HCT116 (cell line): ENCODE results near the gene ADM5. TPM values are rescaled to one million over a fixed set of nuclear protein-coding genes. Genes with fewer than 3 reads are reported as not detected.

Experiments
- ATAC-seq: fragments of 200-7000 bp; cut with Tn5 transposase; 2 replicates; pipeline ENCODE4 v1.9.1; 2020; ENCODE audit warnings: mild to moderate bottlenecking, moderate library complexity
- BruUV-seq: library from RNA; stranded (reverse); fragments of 400-500 nt; replicated peaks from 2 replicates; lab custom pipeline; 2021; lab: Mats Ljungman, UMichigan
- CTCF ChIA-PET: fragments of 300-600 bp; sonication (Branson Sonifier 250); formaldehyde crosslinking; loops from one replicate; lab custom pipeline; 2021; ENCODE audit warnings: antibody characterized with exemption; lab: Charles Lee
- POLR2A ChIA-PET: fragments of 300-600, 350-600 bp; sonication (Branson Sonifier 250); formaldehyde crosslinking; loops from one replicate; lab custom pipeline; 2021; ENCODE audit warnings: antibody characterized with exemption; lab: Charles Lee
- RAD21 ChIA-PET, 2 experiments: fragments of 300-600 bp; sonication (Branson Sonifier 250); formaldehyde crosslinking; loops; one replicate each; lab custom pipeline; 2023; ENCODE audit warnings: low total read pairs in 2 of 2; ENCODE audit not compliant: uncharacterized antibody in 2 of 2, unreplicated experiment in 2 of 2, low non-redundant PET in 1 of 2; lab: Charles Lee
- DNase-seq: peaks from one replicate; pipeline ENCODE4 v3.0.0-alpha.2; 2010; ENCODE audit warnings: low read depth, low spot score
- H2AFZ ChIP-seq: fragments of 200-600 bp; shearing (Covaris generic), sonication (generic); 2 replicates; pipeline ENCODE4 v1.6.1; 2017; ENCODE audit warnings: low read depth, mixed run types, mixed read lengths, antibody characterized with exemption, low read length; ENCODE audit not compliant: poor library complexity, severe bottlenecking
- H3K27ac ChIP-seq: 2 replicates; pipeline ENCODE4 v1.5.1; 2012; ENCODE audit warnings: low read depth, low read length
- H3K27me3 ChIP-seq: fragments of 200-600 bp; sonication (generic); 2 replicates; pipeline ENCODE4 v1.6.1; 2016; ENCODE audit warnings: mixed run types, low read length, mixed read lengths; ENCODE audit not compliant: insufficient read depth
- H3K36me3 ChIP-seq, 2 experiments: fragments of 200-500 bp in 1 of 2; fragments of 200-600 bp in 1 of 2; sonication (Bioruptor generic) in 1 of 2; sonication (generic) in 1 of 2; 2 replicates each; pipeline versions ENCODE4 v1.5.1 to v1.6.1; 2014 to 2016; ENCODE audit warnings: low read length in 2 of 2, inconsistent platforms in 1 of 2, mixed read lengths in 1 of 2, mixed run types in 1 of 2; ENCODE audit not compliant: insufficient read depth in 2 of 2, control insufficient read depth in 1 of 2
- H3K4me1 ChIP-seq, 2 experiments: fragments of 200-600 bp in 1 of 2; sonication (generic) in 1 of 2; 2 replicates each; pipeline versions ENCODE4 v1.5.1 to v1.6.1; 2012 to 2017; ENCODE audit warnings: low read length in 2 of 2, inconsistent platforms in 1 of 2, mild to moderate bottlenecking in 1 of 2, mixed read lengths in 1 of 2, mixed run types in 1 of 2, moderate library complexity in 1 of 2; ENCODE audit not compliant: insufficient read depth in 2 of 2, control insufficient read depth in 1 of 2
- H3K4me2 ChIP-seq: fragments of 200-600 bp; sonication (generic); 2 replicates; pipeline ENCODE4 v1.6.1; 2017; ENCODE audit warnings: mixed run types, low read length, mixed read lengths
- H3K4me3 ChIP-seq, 2 experiments: fragments of 200-600 bp in 1 of 2; sonication (generic) in 1 of 2; replicated peaks in 1 of 2; 2 replicates each; pipeline ENCODE4 v1.5.1; 2011 to 2016; ENCODE audit warnings: low read length in 2 of 2, control low read depth in 1 of 2, low read depth in 1 of 2, mild to moderate bottlenecking in 1 of 2, mixed read lengths in 1 of 2, mixed run types in 1 of 2
- H3K79me2 ChIP-seq: fragments of 200-600 bp; sonication (generic); 2 replicates; pipeline ENCODE4 v1.6.1; 2017; ENCODE audit warnings: mild to moderate bottlenecking, mixed run types, low read length, moderate library complexity, mixed read lengths; ENCODE audit not compliant: insufficient read depth
- H3K9ac ChIP-seq: fragments of 200-600 bp; sonication (generic); 2 replicates; pipeline ENCODE4 v1.6.1; 2016; ENCODE audit warnings: low read length, mixed read lengths
- H3K9me2 ChIP-seq: fragments of 200-600 bp; sonication (generic), shearing (Covaris generic); 2 replicates; pipeline ENCODE4 v1.6.1; 2017; ENCODE audit warnings: mixed run types, mild to moderate bottlenecking, moderate library complexity; ENCODE audit not compliant: insufficient read depth
- H3K9me3 ChIP-seq, 2 experiments: fragments of 200-500 bp in 1 of 2; fragments of 200-600 bp in 1 of 2; sonication (Bioruptor generic) in 1 of 2; sonication (generic) in 1 of 2; 2 replicates each; pipeline ENCODE4 v1.6.1; 2014 to 2017; ENCODE audit warnings: low read length in 2 of 2, mixed read lengths in 2 of 2, inconsistent platforms in 1 of 2, low read depth in 1 of 2, mild to moderate bottlenecking in 1 of 2, mixed run types in 1 of 2, moderate library complexity in 1 of 2; ENCODE audit not compliant: control insufficient read depth in 1 of 2, insufficient read depth in 1 of 2
- H4K20me1 ChIP-seq: fragments of 200-600 bp; sonication (generic), shearing (Covaris generic); 2 replicates; pipeline ENCODE4 v1.6.1; 2017; ENCODE audit warnings: mixed run types, mild to moderate bottlenecking, moderate library complexity; ENCODE audit not compliant: insufficient read depth
- ELF1 ChIP-seq: IDR thresholded peaks from 2 replicates; pipeline ENCODE4 v1.6.1; 2012; ENCODE audit warnings: low read depth, borderline replicate concordance
- EZH2 ChIP-seq: fragments of 200-600 bp; sonication (generic); IDR thresholded peaks from 2 replicates; pipeline ENCODE4 v1.6.1; 2017; ENCODE audit warnings: antibody characterized with exemption, mixed run types
- JUND ChIP-seq: IDR thresholded peaks from 2 replicates; pipeline ENCODE4 v1.6.1; 2012
- POLR2AphosphoS5 ChIP-seq: IDR thresholded peaks from 2 replicates; pipeline ENCODE4 v1.6.1; 2011; ENCODE audit warnings: mild to moderate bottlenecking, low read depth, low read length, moderate library complexity
- RAD21 ChIP-seq: IDR thresholded peaks from 2 replicates; pipeline ENCODE4 v1.6.1; 2012; ENCODE audit warnings: low read depth, mild to moderate bottlenecking
- REST ChIP-seq: IDR thresholded peaks from 2 replicates; pipeline ENCODE4 v1.6.1; 2012; ENCODE audit warnings: low read depth
- SP1 ChIP-seq: IDR thresholded peaks from 2 replicates; pipeline ENCODE4 v1.6.1; 2012; ENCODE audit warnings: low read depth
- SRF ChIP-seq: IDR thresholded peaks from 2 replicates; pipeline ENCODE4 v1.6.1; 2012; ENCODE audit warnings: low read depth
- TCF7L2 ChIP-seq: IDR thresholded peaks from 2 replicates; pipeline ENCODE4 v1.7.0; 2011; ENCODE audit warnings: borderline replicate concordance, inconsistent platforms; ENCODE audit not compliant: insufficient read depth, insufficient read length; ENCODE audit errors: extremely low read depth
- intact Hi-C: fragments of 100-400 bp; cut with micrococcal nuclease; formaldehyde crosslinking; loops from 2 replicates; pipeline ENCODE4 v1.10.0; 2022
- total RNA-seq: library from RNA; stranded (reverse); gene quantifications from one replicate; pipeline ENCODE4 v1.2.1, GENCODE V29; 2021; ENCODE audit not compliant: unreplicated experiment
- TF ChIP-seq, protein P1 (sequence below): IDR thresholded peaks from 2 replicates; pipeline ENCODE4 v1.6.1; 2012
- TF ChIP-seq, protein P2 (sequence below), 3 experiments: fragments of 200-600 bp in 1 of 3; sonication (generic) in 1 of 3; IDR thresholded peaks in 2 of 3; conservative IDR thresholded peaks in 1 of 3; 2 replicates each; pipeline ENCODE4 v1.5.1; 2012 to 2017; ENCODE audit warnings: low read depth in 2 of 3, low read length in 2 of 3, antibody characterized with exemption in 1 of 3, borderline replicate concordance in 1 of 3, control low read depth in 1 of 3, mild to moderate bottlenecking in 1 of 3, mixed read lengths in 1 of 3, mixed run types in 1 of 3, moderate library complexity in 1 of 3; ENCODE audit not compliant: insufficient read depth in 1 of 3
- TF ChIP-seq, protein P3 (sequence below): IDR thresholded peaks from 2 replicates; pipeline ENCODE4 v1.6.1; 2012

The ADM5 gene
- total RNA-seq, 1 experiment from 2014 or later: 12.1 TPM

- TF ChIP-seq TCF7L2 (no peak), JUND (no peak), RAD21 (no peak), EZH2 (no peak), ELF1 (no peak; the same call in 1 of the 2 replicates), REST (no peak), POLR2AphosphoS5 (peak; percentile 40; the same call in 1 of the 2 replicates), SP1 (no peak; the same call in 1 of the 2 replicates), SRF (peak; percentile 100)
- TF ChIP-seq, protein P1, sequence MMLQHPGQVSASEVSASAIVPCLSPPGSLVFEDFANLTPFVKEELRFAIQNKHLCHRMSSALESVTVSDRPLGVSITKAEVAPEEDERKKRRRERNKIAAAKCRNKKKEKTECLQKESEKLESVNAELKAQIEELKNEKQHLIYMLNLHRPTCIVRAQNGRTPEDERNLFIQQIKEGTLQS: no peak
- TF ChIP-seq, all 23 proteins: peak for 4
Observed at GRCh38 chr19:49665351-49666119, 23.9 kb upstream of the ADM5 start, which contains the start of the genes BCL2L12 and IRF3 (continued).

GRCh38 chr19:49666120-49666444, 23.3 kb upstream of the ADM5 start:
- ChIA-PET CTCF (interaction anchor here (2.0 kb wide), 1 partner anchor 11 kb away, joined by 6 read pairs; the partner anchor contains the start of gene PRMT1), RAD21 (no interaction called here), POLR2A (interaction anchor here (2.2 to 2.9 kb wide), 2 partner anchors 9 to 24 kb away, joined by 15 to 53 read pairs; partner anchors contain the start of genes PRMT1 and SCAF1)
- H3K9me2 ChIP-seq: no peaks in the 10 kb centered on the region
- H3K4me1 ChIP-seq: peaks cover 6 to 30% of the 10 kb centered on the region in 2 experiments; a peak in 3 of 4 replicates
- H3K27ac ChIP-seq: peak overlapping the region; percentile 95
- peaks cover 3 to 36% of the 10 kb centered on the region in 2 experiments; a peak in 3 of 4 replicates for H3K36me3 ChIP-seq
- H3K27me3 ChIP-seq: no peaks in the 10 kb centered on the region
- peak; percentile 9 for ATAC-seq
- H3K9me3 ChIP-seq: no peaks in the 10 kb centered on the region
- no peaks in the 10 kb centered on the region for H4K20me1 ChIP-seq
- TSS peak; percentile 82 for BruUV-seq
- TF ChIP-seq, protein P2, sequence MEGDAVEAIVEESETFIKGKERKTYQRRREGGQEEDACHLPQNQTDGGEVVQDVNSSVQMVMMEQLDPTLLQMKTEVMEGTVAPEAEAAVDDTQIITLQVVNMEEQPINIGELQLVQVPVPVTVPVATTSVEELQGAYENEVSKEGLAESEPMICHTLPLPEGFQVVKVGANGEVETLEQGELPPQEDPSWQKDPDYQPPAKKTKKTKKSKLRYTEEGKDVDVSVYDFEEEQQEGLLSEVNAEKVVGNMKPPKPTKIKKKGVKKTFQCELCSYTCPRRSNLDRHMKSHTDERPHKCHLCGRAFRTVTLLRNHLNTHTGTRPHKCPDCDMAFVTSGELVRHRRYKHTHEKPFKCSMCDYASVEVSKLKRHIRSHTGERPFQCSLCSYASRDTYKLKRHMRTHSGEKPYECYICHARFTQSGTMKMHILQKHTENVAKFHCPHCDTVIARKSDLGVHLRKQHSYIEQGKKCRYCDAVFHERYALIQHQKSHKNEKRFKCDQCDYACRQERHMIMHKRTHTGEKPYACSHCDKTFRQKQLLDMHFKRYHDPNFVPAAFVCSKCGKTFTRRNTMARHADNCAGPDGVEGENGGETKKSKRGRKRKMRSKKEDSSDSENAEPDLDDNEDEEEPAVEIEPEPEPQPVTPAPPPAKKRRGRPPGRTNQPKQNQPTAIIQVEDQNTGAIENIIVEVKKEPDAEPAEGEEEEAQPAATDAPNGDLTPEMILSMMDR (IDR thresholded peaks at IDR 0.05 in 2 of 3, conservative IDR thresholded peaks at IDR 0.05 in 1 of 3; ENCODE audit: borderline replicate concordance in 1 of 3, insufficient read depth in 1 of 3, low read depth in 2 of 3, low read length in 2 of 3): 0 out of 6 replicates have a peak, but pooled peaks of 1 of the 3 experiments have one; percentile 10
- TF ChIP-seq, protein P3, sequence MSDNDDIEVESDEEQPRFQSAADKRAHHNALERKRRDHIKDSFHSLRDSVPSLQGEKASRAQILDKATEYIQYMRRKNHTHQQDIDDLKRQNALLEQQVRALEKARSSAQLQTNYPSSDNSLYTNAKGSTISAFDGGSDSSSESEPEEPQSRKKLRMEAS: no peak
- intact Hi-C loops: no loop called here
- no peak for DNase-seq
- peak overlapping the region; percentile 90 to 95 for H3K4me3 ChIP-seq
- H2AFZ ChIP-seq: no peak overlapping the region
- H3K79me2 ChIP-seq: peaks cover 59% of the 10 kb centered on the region
- peak overlapping the region; percentile 91 for H3K9ac ChIP-seq
- H3K4me2 ChIP-seq: peak overlapping the region; percentile 78
